ENCODE results near the gene ADAMTSL1.

ADAMTSL1 gene

GRCh38 chr9:18941060-18941740 is 467.2 kb downstream of the ADAMTSL1 start:
- Histone ChIP-seq H3K27me3 (ENCODE audit: insufficient read depth, low read depth, severe bottlenecking) (no peaks in the 10 kb centered on the region), H3K27ac (no peak overlapping the region)
- TF ChIP-seq CTCF (IDR thresholded peaks at IDR 0.05; ENCODE audit: low read depth, low read length), result no peak

GRCh38 chr9:18942801-18943200 is 468.8 kb downstream of the ADAMTSL1 start:
- H3K36me3 ChIP-seq, result no peaks in the 10 kb centered on the region
- no peaks in the 10 kb centered on the region for H3K27me3 ChIP-seq (ENCODE audit: insufficient read depth, low read depth, severe bottlenecking)
- no peak for DNase-seq
- no peak overlapping the region for H3K27ac ChIP-seq
- no peaks in the 10 kb centered on the region for H3K9me3 ChIP-seq (ENCODE audit: severe bottlenecking)
- no peak for TF ChIP-seq CTCF (IDR thresholded peaks at IDR 0.05; ENCODE audit: low read depth, low read length)
- no peak overlapping the region for H3K4me3 ChIP-seq (ENCODE audit: low read depth, low read length)

More at GRCh38 chr9:18941060-18941740, 467.2 kb downstream of the ADAMTSL1 start:
- Histone ChIP-seq H3K4me3 (ENCODE audit: low read depth, low read length) (no peak overlapping the region), H3K9me3 (ENCODE audit: severe bottlenecking) (no peaks in the 10 kb centered on the region), H3K36me3 (no peaks in the 10 kb centered on the region)
- no peak for DNase-seq

GRCh38 chr9:18947892-18948339 is 474.0 kb downstream of the ADAMTSL1 start:
- Histone ChIP-seq H3K27me3 (ENCODE audit: insufficient read depth, low read depth, severe bottlenecking) (no peaks in the 10 kb centered on the region), H3K4me3 (ENCODE audit: low read depth, low read length) (no peak overlapping the region), H3K36me3 (no peaks in the 10 kb centered on the region), H3K27ac (no peak overlapping the region), H3K9me3 (ENCODE audit: severe bottlenecking) (no peaks in the 10 kb centered on the region)
- TF ChIP-seq CTCF (IDR thresholded peaks at IDR 0.05; ENCODE audit: low read depth, low read length), result 0 out of 2 replicates have a peak, but pooled peaks have one; percentile 18
- peak; percentile 14 for DNase-seq

GRCh38 chr9:18951936-18952335 is 478.0 kb downstream of the ADAMTSL1 start:
- Histone ChIP-seq H3K4me3 (ENCODE audit: low read depth, low read length) (no peak overlapping the region), H3K9me3 (ENCODE audit: severe bottlenecking) (no peaks in the 10 kb centered on the region), H3K27ac (no peak overlapping the region), H3K36me3 (no peaks in the 10 kb centered on the region), H3K27me3 (ENCODE audit: insufficient read depth, low read depth, severe bottlenecking) (no peaks in the 10 kb centered on the region)
- DNase-seq, result no peak
- no peak for TF ChIP-seq CTCF (IDR thresholded peaks at IDR 0.05; ENCODE audit: low read depth, low read length)

- Histone ChIP-seq H3K9me3 (ENCODE audit: severe bottlenecking) (no peaks in the 10 kb centered on the region), H3K27ac (no peak overlapping the region), H3K4me3 (ENCODE audit: low read depth, low read length) (no peak overlapping the region), H3K36me3 (no peaks in the 10 kb centered on the region), H3K27me3 (ENCODE audit: insufficient read depth, low read depth, severe bottlenecking) (no peaks in the 10 kb centered on the region)
- no peak for DNase-seq
- TF ChIP-seq CTCF (IDR thresholded peaks at IDR 0.05; ENCODE audit: low read depth, low read length), result no peak
Measured at GRCh38 chr9:18955626-18956025, 481.7 kb downstream of the ADAMTSL1 start.
